ENCODE results near the gene ANAPC10.

- TF ChIP-seq MAX (IDR thresholded peaks at IDR 0.05): no peak
- TF ChIP-seq CEBPB (IDR thresholded peaks at IDR 0.05): no peak
- no peak for TF ChIP-seq ELK1 (IDR thresholded peaks at IDR 0.05; ENCODE audit: low read depth, low read length)
- TF ChIP-seq PHF8 (IDR thresholded peaks at IDR 0.05; ENCODE audit: borderline replicate concordance, low read depth): no peak
- TF ChIP-seq ESRRA (IDR thresholded peaks at IDR 0.05; ENCODE audit: borderline replicate concordance, low read length): no peak
- no peak for TF ChIP-seq NFE2L2 (conservative IDR thresholded peaks at IDR 0.05; ENCODE audit: low read length)
- no peak for TF ChIP-seq CTCF (IDR thresholded peaks at IDR 0.05)
- TF ChIP-seq EP300 (IDR thresholded peaks at IDR 0.05): no peak
Observed at GRCh38 chr4:144985531-144985930, 112.5 kb downstream of the ANAPC10 start.
